Memory B cell (primary cell): ENCODE results near the gene CCT6B.

Source experiments
- ATAC-seq: fragments of 150-1000 bp; cut with Tn5 transposase; 2 replicates; pipeline ENCODE4 v1.10.0; 2021; ENCODE audit warnings: low read depth, mild to moderate bottlenecking, moderate library complexity
- DNase-seq, 2 donors: peaks; one replicate each; pipeline ENCODE4 v3.0.0; 2022; ENCODE audit warnings: low spot score in 2 of 2
- H3K27ac Mint-ChIP-seq: one replicate; pipeline ENCODE4 v1.8.0; 2022; ENCODE audit warnings: mild to moderate bottlenecking, moderate library complexity, mixed read lengths
- H3K27me3 Mint-ChIP-seq: one replicate; pipeline ENCODE4 v1.8.0; 2022; ENCODE audit warnings: mixed read lengths
- H3K36me3 Mint-ChIP-seq: one replicate; pipeline ENCODE4 v1.8.0; 2022; ENCODE audit warnings: mild to moderate bottlenecking, mixed read lengths
- H3K4me1 Mint-ChIP-seq: one replicate; pipeline ENCODE4 v1.8.0; 2022; ENCODE audit warnings: mixed read lengths
- H3K4me3 Mint-ChIP-seq: one replicate; pipeline ENCODE4 v1.8.0; 2022; ENCODE audit warnings: mild to moderate bottlenecking, moderate library complexity, mixed read lengths
- H3K9me3 Mint-ChIP-seq: one replicate; pipeline ENCODE4 v1.8.0; 2022; ENCODE audit warnings: mixed read lengths

Gene CCT6B

DNA sequence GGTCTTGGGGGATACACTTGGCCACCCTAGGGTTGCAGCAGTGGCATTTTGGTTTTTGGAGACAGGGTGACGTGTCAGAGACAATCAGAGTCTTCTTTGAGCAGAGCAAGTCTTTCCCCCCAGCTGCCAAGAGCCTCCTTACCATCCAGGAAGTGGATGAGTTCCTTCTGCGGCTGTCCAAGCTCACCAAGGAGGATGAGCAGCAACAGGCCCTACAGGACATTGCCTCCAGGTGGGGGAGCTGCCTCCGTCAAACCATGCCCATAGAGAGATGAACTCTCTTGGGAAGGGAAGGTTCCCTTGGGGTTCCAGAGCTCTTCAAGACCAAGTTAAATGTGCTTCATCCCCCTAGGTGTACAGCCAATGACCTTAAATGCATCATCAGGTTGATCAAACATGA lies 30.3 kb upstream of the CCT6B start:
- peaks cover 18% of the 10 kb centered on the region for H3K36me3 Mint-ChIP-seq

DNA sequence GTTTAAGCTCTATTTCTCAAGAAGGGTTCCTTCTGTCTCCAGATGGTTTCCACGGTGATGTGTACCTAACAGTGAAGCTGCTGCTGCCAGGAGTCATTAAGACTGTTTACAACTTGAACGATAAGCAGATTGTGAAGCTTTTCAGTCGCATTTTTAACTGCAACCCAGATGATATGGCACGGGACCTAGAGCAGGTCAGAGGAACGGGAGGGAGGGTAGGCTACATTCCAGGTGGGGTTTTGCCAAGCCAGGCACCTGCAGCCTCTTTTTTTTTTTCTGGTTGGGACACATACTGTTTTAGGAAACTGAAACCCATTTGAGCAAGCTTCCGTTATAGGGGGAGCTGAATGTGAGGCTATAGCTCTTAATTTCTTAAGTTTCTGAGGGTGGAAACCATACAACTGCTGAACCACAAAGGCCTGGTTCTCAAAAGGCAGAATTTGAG lies 29.7 kb upstream of the CCT6B start:
- Mint-ChIP-seq H3K4me1 (no peaks in the 10 kb centered on the region), H3K27ac (no peak overlapping the region)
- no peak for ATAC-seq

More for the DNA sequence above, 30.3 kb upstream of the CCT6B start:
- Mint-ChIP-seq H3K27me3 (no peaks in the 10 kb centered on the region), H3K4me1 (no peaks in the 10 kb centered on the region), H3K4me3 (no peak overlapping the region), H3K27ac (no peak overlapping the region), H3K9me3 (no peaks in the 10 kb centered on the region)
- ATAC-seq (no peak), DNase-seq (no peak)

DNA sequence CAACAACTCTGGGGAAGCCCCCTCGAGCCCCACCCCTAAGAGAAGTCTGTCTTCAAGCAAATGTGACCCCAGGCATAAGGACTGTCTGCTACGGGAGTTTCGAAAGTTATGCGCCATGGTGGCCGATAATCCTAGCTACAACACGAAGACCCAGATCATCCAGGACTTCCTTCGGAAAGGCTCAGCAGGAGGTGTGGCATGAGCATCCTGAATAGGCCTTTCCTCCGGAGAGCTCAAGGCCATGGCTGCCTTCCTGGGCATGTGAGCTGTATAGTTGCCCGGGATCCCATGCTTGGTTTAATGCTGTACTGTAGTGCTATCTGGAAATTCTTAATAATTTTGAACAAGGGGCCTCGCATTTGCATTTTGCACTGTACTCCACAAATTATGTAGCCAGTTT lies 28.2 kb upstream of the CCT6B start:
- no peak for ATAC-seq
- no peak for DNase-seq
- H3K36me3 Mint-ChIP-seq, result peaks cover 15% of the 10 kb centered on the region
- no peaks in the 10 kb centered on the region for H3K27me3 Mint-ChIP-seq
- H3K27ac Mint-ChIP-seq, result no peak overlapping the region
- peaks cover 3% of the 10 kb centered on the region for H3K4me1 Mint-ChIP-seq
- no peaks in the 10 kb centered on the region for H3K9me3 Mint-ChIP-seq
- no peak overlapping the region for H3K4me3 Mint-ChIP-seq

More for the DNA sequence above, 29.7 kb upstream of the CCT6B start:
- no peaks in the 10 kb centered on the region for H3K27me3 Mint-ChIP-seq
- H3K36me3 Mint-ChIP-seq, result peaks cover 19% of the 10 kb centered on the region
- no peak overlapping the region for H3K4me3 Mint-ChIP-seq
- DNase-seq, result no peak
- no peaks in the 10 kb centered on the region for H3K9me3 Mint-ChIP-seq

DNA sequence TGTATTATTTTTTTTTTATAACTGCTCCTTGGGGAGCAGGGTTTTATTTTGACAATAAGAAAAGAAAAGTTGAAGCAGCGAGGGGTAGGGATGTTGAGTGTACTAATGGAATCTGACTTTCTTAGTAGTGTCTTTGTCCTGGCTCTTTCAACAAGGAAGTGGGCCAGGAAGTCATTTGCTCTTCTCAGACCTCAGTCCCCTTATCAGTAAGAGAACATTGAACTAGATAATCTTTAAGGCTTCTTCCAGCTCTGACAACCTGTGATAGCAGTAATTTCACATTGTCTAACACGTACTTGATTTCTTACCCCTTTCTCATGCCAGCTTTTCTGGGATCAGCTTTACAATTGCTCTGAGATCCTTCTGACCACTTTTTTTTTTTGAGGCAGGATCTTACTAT lies 27.4 kb upstream of the CCT6B start:
- H3K4me1 Mint-ChIP-seq, result peaks cover 5% of the 10 kb centered on the region
- no peaks in the 10 kb centered on the region for H3K9me3 Mint-ChIP-seq
- peaks cover 17% of the 10 kb centered on the region for H3K36me3 Mint-ChIP-seq
- ATAC-seq, result no peak
- no peak overlapping the region for H3K27ac Mint-ChIP-seq
- no peak overlapping the region for H3K4me3 Mint-ChIP-seq
- no peaks in the 10 kb centered on the region for H3K27me3 Mint-ChIP-seq
- no peak for DNase-seq

DNA sequence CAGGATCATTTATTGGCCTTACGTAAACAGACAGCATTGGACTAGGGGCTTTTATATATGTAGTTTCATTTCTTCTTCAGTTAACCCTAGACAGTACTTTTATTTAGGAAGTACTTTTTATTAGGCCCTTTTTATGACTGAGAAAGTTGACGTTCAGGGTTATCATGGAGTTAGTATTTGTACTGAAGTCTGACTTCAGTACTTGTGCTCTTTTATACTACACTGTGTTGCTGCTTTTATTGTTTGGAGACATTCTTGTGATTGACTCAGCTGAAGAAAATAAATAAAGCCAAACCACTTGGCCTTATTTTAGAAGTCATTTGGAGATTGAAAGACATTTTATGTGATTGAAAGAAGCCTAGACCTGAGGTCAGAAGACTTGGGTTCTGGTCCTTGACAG lies 26.0 kb upstream of the CCT6B start:
- DNase-seq, result no peak
- ATAC-seq, result no peak
- Mint-ChIP-seq H3K27me3 (no peaks in the 10 kb centered on the region), H3K27ac (no peak overlapping the region), H3K9me3 (no peaks in the 10 kb centered on the region), H3K4me1 (peaks cover 10% of the 10 kb centered on the region), H3K36me3 (peaks cover 15% of the 10 kb centered on the region), H3K4me3 (no peak overlapping the region)

DNA sequence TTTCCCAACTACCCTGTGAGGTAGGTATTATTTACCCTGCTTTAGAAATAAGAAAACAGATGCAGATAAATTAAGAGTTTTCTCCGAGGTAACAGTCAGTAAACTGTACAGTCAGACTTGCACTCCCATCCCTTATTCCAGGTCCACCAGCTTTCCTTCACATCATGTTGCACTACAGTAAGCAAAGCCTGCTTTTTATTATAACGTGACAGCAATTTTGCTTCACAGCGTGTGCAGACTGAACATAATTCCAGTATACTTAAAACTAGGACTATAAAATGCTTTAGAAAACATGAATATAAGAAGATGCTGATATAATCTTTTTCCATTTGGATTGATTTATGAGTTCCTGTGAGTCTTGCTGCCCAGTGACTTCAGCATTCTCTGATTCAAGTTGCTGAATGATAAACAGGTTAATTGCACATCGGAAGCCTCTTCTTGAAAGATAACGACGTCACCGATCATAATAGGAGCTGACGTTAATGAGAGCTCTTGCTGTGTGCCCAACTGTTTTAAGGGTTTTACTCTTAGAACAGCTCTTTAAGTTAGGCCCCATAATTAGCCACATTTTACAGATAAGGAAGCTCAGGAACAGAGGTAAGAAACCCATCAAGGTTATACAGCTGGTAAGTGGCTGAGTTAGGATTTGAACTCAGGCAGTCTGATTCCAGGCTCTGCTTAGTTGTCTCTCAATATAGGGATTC lies 20.4 kb upstream of the CCT6B start:
- Mint-ChIP-seq H3K27ac (peak overlapping the region; percentile 94), H3K27me3 (no peaks in the 10 kb centered on the region), H3K4me1 (peaks cover 22% of the 10 kb centered on the region), H3K4me3 (peak overlapping the region; percentile 90), H3K9me3 (no peaks in the 10 kb centered on the region), H3K36me3 (peaks cover 4% of the 10 kb centered on the region)
- DNase-seq (no peak), ATAC-seq (no peak)

DNA sequence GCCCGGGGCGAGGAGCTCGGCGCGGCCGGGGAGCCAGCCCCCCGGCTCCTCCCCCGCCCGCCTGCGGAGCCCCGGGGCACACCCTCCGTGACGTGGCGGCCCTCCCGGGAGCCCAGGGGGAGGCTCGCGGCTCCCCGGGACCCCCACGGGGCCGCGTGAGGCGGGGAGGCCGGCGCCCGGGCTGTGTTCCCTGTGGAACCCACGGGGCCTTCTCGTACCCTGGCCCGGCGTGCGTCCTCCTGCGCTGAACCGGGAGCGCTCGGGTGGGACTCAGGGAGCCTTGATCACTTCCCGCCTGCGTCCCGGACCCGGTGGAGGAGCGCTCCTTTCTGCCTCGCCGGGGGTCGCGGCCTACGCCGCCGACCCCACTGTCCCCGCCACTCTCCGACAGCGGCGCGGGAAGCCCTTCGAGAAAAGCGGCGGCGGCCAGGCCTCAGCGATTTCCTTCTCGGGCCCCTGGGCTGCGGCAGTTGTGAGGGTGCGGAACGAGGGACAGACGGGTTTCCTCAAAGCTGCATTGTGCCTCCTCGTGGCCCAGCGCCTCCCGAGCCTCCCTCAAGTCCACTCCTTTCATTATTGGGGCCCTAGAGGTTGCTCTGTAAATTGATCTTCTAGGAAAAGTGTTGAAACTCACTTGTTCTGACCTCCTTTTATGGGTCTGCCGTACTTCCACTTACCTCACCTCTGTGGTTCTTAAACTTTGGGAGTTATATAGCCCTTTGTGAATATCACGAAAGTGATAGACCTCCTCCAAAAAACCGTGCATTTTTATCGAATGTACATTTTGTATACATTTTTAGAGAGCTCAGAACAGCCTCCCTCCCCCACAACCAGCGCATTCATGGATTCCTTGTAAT lies 19.6 kb upstream of the CCT6B start:
- peak; percentile 81 for ATAC-seq
- Mint-ChIP-seq H3K27me3 (no peaks in the 10 kb centered on the region), H3K36me3 (peaks cover 1% of the 10 kb centered on the region), H3K4me1 (peaks cover 22% of the 10 kb centered on the region), H3K9me3 (no peaks in the 10 kb centered on the region), H3K4me3 (peak overlapping the region; percentile 90), H3K27ac (peak overlapping the region; percentile 94)
- DNase-seq, result peak in 1 of 2 donors; percentile 82

DNA sequence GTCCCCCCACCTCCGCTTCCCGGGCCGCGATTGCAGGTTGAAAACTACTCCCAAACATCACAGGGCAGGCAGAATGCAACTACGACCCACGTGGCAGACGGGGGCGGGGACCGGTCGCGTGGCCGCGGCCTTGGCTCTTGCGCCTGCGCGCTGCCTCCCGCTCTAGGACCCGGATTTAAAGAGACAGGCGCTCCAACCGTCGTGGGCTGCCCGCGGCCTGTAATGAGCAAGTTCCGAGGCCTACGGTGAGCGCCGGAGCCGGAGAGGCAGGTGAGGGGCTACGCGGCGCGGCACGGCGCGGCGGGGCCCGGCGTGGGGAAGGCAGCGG lies 19.1 kb upstream of the CCT6B start, which contains the start of gene LIG3:
Gene LIG3 (plus strand): TSS at position 160 of the 328 bp plus-strand sequence. CDS start 2,494 bp downstream, outside the sequence.
- Mint-ChIP-seq H3K9me3 (no peaks in the 10 kb centered on the region), H3K4me3 (peak within 1 kb of the TSS; percentile 90), H3K27me3 (no peaks in the 10 kb centered on the region), H3K36me3 (peaks cover 1% of the 10 kb centered on the region), H3K27ac (peak within 1 kb of the TSS; percentile 94), H3K4me1 (peaks cover 20% of the 10 kb centered on the region)
- ATAC-seq (peak; percentile 80), DNase-seq (peak; percentile 88 to 93)

DNA sequence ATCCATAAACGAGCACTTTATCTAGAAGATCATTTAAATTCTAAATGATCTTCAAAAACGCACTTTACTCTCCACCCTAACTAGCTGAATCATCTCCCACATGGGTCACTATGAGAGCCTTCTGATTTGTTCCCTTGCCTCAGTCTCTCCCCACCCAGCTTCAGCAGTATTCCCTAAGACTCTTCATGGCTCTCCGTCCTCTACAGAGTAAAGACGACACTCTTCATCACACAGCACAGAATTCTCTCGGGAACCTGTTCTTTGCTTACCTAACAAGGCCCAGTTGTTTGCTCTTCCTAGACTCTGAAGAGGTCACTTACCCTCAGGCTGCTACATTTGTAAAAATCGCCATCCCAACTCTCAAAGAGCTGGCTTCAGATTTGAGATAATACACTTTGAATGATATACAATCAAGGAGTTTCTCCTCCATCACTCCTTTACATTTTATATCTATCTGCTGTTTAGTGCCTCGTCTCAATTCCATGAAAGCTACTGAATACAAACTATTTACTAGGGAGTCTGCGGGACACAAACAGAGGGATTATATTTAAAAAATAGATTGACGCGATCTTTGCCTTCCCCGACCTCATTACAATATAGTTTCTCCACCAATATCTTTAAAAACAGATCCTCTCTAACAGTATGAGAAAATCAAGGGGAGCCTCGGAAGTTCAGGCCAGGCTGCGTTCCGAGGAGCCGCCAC lies 18.5 kb upstream of the CCT6B start:
- Mint-ChIP-seq H3K9me3 (no peaks in the 10 kb centered on the region), H3K36me3 (peaks cover 1% of the 10 kb centered on the region), H3K27me3 (no peaks in the 10 kb centered on the region), H3K4me1 (peaks cover 19% of the 10 kb centered on the region), H3K27ac (peak overlapping the region; percentile 94), H3K4me3 (peak overlapping the region; percentile 90)
- no peak for ATAC-seq
- DNase-seq, result no peak

DNA sequence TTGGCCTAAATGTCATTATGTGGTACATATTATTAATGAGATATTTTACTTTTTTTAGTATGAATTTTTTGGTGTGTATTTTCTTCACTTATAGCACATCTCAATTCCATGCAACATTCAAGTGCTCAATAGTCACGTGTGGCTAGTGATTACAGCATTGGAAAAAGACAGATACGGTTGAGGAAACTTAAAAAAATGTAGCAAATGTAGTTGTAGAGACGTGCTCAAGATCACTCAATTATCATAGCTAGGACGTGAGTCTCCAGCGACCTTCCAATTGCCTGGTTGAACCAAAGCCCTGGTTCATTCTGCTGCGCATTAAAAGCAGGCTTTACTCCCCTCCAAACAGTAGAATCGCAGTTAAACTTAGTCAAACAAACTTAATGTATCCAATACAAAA lies 17.9 kb upstream of the CCT6B start:
- peaks cover 1% of the 10 kb centered on the region for H3K36me3 Mint-ChIP-seq
- DNase-seq, result no peak
- no peaks in the 10 kb centered on the region for H3K27me3 Mint-ChIP-seq
- no peak overlapping the region for H3K27ac Mint-ChIP-seq
- peaks cover 19% of the 10 kb centered on the region for H3K4me1 Mint-ChIP-seq
- no peaks in the 10 kb centered on the region for H3K9me3 Mint-ChIP-seq
- no peak overlapping the region for H3K4me3 Mint-ChIP-seq
- no peak for ATAC-seq

DNA sequence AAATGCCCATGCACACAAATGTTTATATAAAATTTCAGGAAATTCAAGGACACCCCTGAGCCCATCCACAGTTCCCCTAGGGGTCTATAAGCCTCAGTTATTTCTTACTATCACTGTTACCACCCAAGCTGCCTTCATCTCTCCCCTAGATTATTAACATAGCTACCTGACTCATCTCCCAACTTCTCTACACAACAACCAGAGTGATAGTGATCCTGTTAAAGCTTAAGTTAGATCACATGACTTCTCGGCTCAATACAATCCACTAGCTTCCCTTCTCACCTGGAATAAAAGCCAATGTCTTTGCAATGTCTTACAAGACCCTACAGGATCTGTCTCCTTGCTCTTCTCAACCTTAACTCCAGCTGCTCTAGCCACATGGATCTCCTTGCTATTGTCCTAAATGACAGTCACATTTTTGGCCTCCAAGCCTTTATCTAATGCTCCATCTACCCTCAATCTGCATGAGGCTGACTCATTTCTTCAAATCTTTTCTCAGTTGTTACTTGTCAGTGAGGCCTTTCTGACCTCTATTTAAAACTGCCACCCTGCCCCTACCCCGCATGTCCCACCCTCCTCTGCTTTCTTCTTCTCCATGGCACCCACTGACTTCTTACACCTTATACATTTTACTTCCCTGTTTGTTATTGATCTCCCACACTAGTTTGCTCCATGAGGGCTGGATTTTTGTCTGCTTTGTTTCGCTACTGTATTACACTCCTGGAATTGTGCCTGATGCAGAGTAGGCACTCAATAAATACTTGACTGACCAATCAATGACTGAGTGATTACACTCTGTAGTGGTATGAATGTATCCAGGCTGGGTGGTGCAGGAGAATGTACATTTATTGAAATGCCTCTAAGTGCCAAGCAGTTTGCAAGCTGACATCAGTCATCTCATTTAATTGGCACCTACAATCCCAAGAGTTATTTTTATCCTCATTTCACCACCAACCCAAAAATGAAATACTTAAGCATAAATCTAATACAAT lies 13.8 kb upstream of the CCT6B start:
- ATAC-seq (no peak), DNase-seq (no peak)
- H3K4me1 Mint-ChIP-seq, result peaks cover 4% of the 10 kb centered on the region
- H3K36me3 Mint-ChIP-seq, result no peaks in the 10 kb centered on the region
- no peaks in the 10 kb centered on the region for H3K9me3 Mint-ChIP-seq
- no peaks in the 10 kb centered on the region for H3K27me3 Mint-ChIP-seq
- no peak overlapping the region for H3K4me3 Mint-ChIP-seq
- H3K27ac Mint-ChIP-seq, result no peak overlapping the region

DNA sequence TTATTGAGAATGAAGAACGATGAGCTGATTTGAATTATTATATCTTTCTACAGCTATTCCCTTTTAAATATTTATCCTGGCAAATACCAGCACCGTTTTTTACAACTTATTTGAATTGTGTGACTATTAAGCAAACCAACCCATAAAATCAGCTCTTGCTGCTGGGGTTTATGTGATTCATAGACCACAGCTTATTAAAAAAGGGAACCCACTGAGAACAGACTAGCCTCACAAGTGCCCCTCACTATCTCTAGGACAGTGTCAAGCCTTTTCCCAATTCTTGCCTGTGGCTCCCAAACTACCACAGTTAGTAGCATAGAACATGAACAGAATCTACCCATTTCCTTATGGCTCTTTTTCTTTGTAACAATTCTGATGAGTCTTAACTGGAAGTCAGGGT lies 12.9 kb upstream of the CCT6B start:
- H3K4me3 Mint-ChIP-seq, result no peak overlapping the region
- no peak overlapping the region for H3K27ac Mint-ChIP-seq
- DNase-seq (no peak), ATAC-seq (no peak)
- H3K27me3 Mint-ChIP-seq, result no peaks in the 10 kb centered on the region
- H3K4me1 Mint-ChIP-seq, result no peaks in the 10 kb centered on the region
- H3K9me3 Mint-ChIP-seq, result no peaks in the 10 kb centered on the region
- H3K36me3 Mint-ChIP-seq, result peaks cover 4% of the 10 kb centered on the region

DNA sequence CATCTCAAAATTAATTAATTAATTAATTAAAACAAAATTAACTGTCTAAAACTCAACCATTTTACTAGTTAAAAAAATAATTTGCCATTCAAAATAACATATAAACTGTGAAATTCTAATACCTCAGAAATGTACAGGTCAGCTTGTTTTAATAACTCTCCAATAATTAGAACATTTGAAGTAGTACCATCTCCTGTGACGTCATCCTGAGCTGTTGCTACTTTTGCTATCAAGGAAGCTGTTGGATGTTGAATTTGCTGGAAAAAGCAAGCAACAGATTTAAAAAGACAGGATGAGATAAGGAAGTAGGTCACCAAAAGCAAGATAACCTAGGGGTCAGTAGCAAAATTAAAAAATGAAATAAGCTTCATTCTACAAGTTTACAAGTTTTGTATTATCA lies 2.8 kb downstream of the CCT6B start:
- Mint-ChIP-seq H3K36me3 (peaks cover 11% of the 10 kb centered on the region), H3K4me1 (peaks cover 16% of the 10 kb centered on the region), H3K4me3 (no peak overlapping the region), H3K27ac (no peak overlapping the region), H3K9me3 (peaks cover 9% of the 10 kb centered on the region), H3K27me3 (no peaks in the 10 kb centered on the region)
- no peak for ATAC-seq
- no peak for DNase-seq
